B cell (primary cell): ENCODE measurements around the gene TSC22D4. TPM values are rescaled to one million over a fixed set of nuclear protein-coding genes. Genes with fewer than 3 reads are reported as not detected.

Source experiments
- ATAC-seq: fragments of 200-7000 bp; cut with Tn5 transposase; one replicate; pipeline ENCODE4 v1.10.0; 2021; ENCODE audit warnings: low read depth, mild to moderate bottlenecking, moderate number of reproducible peaks, moderate library complexity
- CTCF ChIA-PET: fragments of 350-600 bp; sonication (Branson Sonifier 250); formaldehyde crosslinking; loops from one replicate; lab custom pipeline; 2021; ENCODE audit warnings: antibody characterized with exemption, inconsistent platforms; lab: Charles Lee
- POLR2A ChIA-PET: fragments of 350-600 bp; sonication (Branson Sonifier 250); formaldehyde crosslinking; loops from one replicate; lab custom pipeline; 2021; ENCODE audit warnings: antibody characterized with exemption; lab: Charles Lee
- DNase-seq: peaks from one replicate; pipeline ENCODE4 v3.0.0; 2013
- H2AFZ ChIP-seq: 2 replicates; pipeline ENCODE4 v1.6.1; 2012; ENCODE audit warnings: mild to moderate bottlenecking, low read depth, low read length; ENCODE audit not compliant: insufficient read depth, poor library complexity, severe bottlenecking
- H3K27ac ChIP-seq, 2 donors: 1 replicate in 1 of 2; 2 replicates in 1 of 2; pipeline ENCODE4 v1.5.1; 2012 to 2013; ENCODE audit warnings: low read length in 2 of 2, mild to moderate bottlenecking in 2 of 2, moderate library complexity in 1 of 2
- H3K27me3 ChIP-seq, 4 experiments: fragments of 200-600 bp in 1 of 4; sonication (generic) in 1 of 4; replicated peaks in 1 of 4; 1 replicate in 2 of 4; 2 replicates in 2 of 4; pipeline versions ENCODE4 v1.6.1 to v1.7.0; 2013 to 2016; ENCODE audit warnings: low read length in 3 of 4, mild to moderate bottlenecking in 2 of 4, mixed read lengths in 1 of 4, moderate library complexity in 1 of 4; ENCODE audit not compliant: insufficient read depth in 4 of 4, control insufficient read depth in 3 of 4; ENCODE audit errors: control extremely low read depth in 1 of 4
- H3K36me3 ChIP-seq, 2 experiments: replicated peaks in 1 of 2; 1 replicate in 1 of 2; 2 replicates in 1 of 2; pipeline versions ENCODE4 v1.6.1 to v1.7.1; 2013; ENCODE audit warnings: low read length in 1 of 2; ENCODE audit not compliant: insufficient read depth in 2 of 2, control insufficient read depth in 1 of 2; ENCODE audit errors: control extremely low read depth in 1 of 2, extremely low read depth in 1 of 2
- H3K4me1 ChIP-seq, 2 donors: fragments of 200-600 bp in 1 of 2; sonication (generic) in 1 of 2; 1 replicate in 1 of 2; 2 replicates in 1 of 2; pipeline versions ENCODE4 v1.5.1 to v1.6.1; 2013 to 2017; ENCODE audit warnings: low read length in 2 of 2; ENCODE audit not compliant: control insufficient read depth in 2 of 2, insufficient read depth in 2 of 2
- H3K4me2 ChIP-seq: replicated peaks from 2 replicates; pipeline ENCODE3; 2012; ENCODE audit warnings: mild to moderate bottlenecking, low read depth, low read length; ENCODE audit not compliant: poor library complexity, severe bottlenecking
- H3K4me3 ChIP-seq, 5 experiments: fragments of 200-600 bp in 1 of 5; sonication (generic) in 1 of 5; 1 replicate in 3 of 5; 2 replicates in 2 of 5; pipeline versions ENCODE4 v1.5.1 to v1.7.0; 2011 to 2016; ENCODE audit warnings: low read length in 4 of 5, mild to moderate bottlenecking in 4 of 5, low read depth in 2 of 5, control low read depth in 1 of 5, moderate library complexity in 1 of 5; ENCODE audit not compliant: insufficient read depth in 1 of 5; ENCODE audit errors: control extremely low read depth in 1 of 5, extremely low read depth in 1 of 5
- H3K79me2 ChIP-seq: fragments of 200-600 bp; sonication (generic); one replicate; pipeline ENCODE4 v1.6.0; 2016; ENCODE audit warnings: low read length; ENCODE audit not compliant: control insufficient read depth, insufficient read depth
- H3K9ac ChIP-seq: fragments of 200-600 bp; sonication (generic); 2 replicates; pipeline ENCODE4 v1.6.1; 2017; ENCODE audit warnings: mild to moderate bottlenecking, low read length, moderate library complexity
- H3K9me3 ChIP-seq, 3 donors: one replicate each; pipeline versions ENCODE4 v1.6.1 to v1.7.1; 2013; ENCODE audit warnings: low read length in 2 of 3; ENCODE audit not compliant: control insufficient read depth in 2 of 3, insufficient read depth in 1 of 3; ENCODE audit errors: control extremely low read depth in 1 of 3
- H4K20me1 ChIP-seq: 2 replicates; pipeline ENCODE4 v1.6.0; 2012; ENCODE audit warnings: mild to moderate bottlenecking, low read length; ENCODE audit not compliant: insufficient read depth, control insufficient read depth, poor library complexity, severe bottlenecking
- H3K27ac Mint-ChIP-seq: one replicate; pipeline ENCODE4 v1.8.0; 2021; ENCODE audit warnings: mixed read lengths
- H3K27me3 Mint-ChIP-seq: one replicate; pipeline ENCODE4 v1.8.0; 2021; ENCODE audit warnings: mixed read lengths
- H3K4me1 Mint-ChIP-seq: one replicate; pipeline ENCODE4 v1.8.0; 2021; ENCODE audit warnings: mixed read lengths
- H3K4me3 Mint-ChIP-seq: one replicate; pipeline ENCODE4 v1.8.0; 2021; ENCODE audit warnings: mixed read lengths
- H3K9me3 Mint-ChIP-seq: one replicate; pipeline ENCODE4 v1.8.0; 2022; ENCODE audit warnings: mixed read lengths; ENCODE audit not compliant: insufficient read depth
- EZH2 ChIP-seq: IDR thresholded peaks from 2 replicates; pipeline ENCODE4 v1.6.1; 2012; ENCODE audit warnings: borderline replicate concordance, low read depth, mild to moderate bottlenecking, moderate library complexity, low read length; ENCODE audit not compliant: insufficient read depth, poor library complexity, severe bottlenecking
- WGBS: methylation state at CpG from one replicate; pipeline ENCODE4 v1.1.5; 2013; ENCODE audit warnings: missing lambda C conversion rate; ENCODE audit not compliant: insufficient coverage; 5-methylcytosine and 5-hydroxymethylcytosine counted together
- intact Hi-C: fragments of 100-400 bp; cut with micrococcal nuclease; formaldehyde crosslinking; loops from one replicate; pipeline ENCODE4 v1.10.0; 2022
- polyA plus RNA-seq: library from polyadenylated mRNA; depleted of rRNA; stranded (reverse); fragments of >200 nt; gene quantifications from 2 replicates; pipeline ENCODE4 v1.2.3, GENCODE V29; 2012
- total RNA-seq, 2 donors: library from RNA; stranded (reverse); fragments of 120-200 nt in 1 of 2; gene quantifications; 1 replicate in 1 of 2; 2 replicates in 1 of 2; pipeline versions ENCODE4 v1.2.3 to v1.2.4, GENCODE V29; 2013 to 2022
- TF ChIP-seq, protein P1 (sequence below): fragments of 200-600 bp; IDR thresholded peaks from one replicate; pipeline ENCODE4 v1.8.0; 2022; ENCODE audit warnings: antibody characterized with exemption, mild to moderate bottlenecking

Gene TSC22D4
- total and polyA plus RNA-seq, 2 donors (not counting 1 experiment from before 2014, with no cell fraction given) = 80.2 to 92.8 TPM

DNA sequence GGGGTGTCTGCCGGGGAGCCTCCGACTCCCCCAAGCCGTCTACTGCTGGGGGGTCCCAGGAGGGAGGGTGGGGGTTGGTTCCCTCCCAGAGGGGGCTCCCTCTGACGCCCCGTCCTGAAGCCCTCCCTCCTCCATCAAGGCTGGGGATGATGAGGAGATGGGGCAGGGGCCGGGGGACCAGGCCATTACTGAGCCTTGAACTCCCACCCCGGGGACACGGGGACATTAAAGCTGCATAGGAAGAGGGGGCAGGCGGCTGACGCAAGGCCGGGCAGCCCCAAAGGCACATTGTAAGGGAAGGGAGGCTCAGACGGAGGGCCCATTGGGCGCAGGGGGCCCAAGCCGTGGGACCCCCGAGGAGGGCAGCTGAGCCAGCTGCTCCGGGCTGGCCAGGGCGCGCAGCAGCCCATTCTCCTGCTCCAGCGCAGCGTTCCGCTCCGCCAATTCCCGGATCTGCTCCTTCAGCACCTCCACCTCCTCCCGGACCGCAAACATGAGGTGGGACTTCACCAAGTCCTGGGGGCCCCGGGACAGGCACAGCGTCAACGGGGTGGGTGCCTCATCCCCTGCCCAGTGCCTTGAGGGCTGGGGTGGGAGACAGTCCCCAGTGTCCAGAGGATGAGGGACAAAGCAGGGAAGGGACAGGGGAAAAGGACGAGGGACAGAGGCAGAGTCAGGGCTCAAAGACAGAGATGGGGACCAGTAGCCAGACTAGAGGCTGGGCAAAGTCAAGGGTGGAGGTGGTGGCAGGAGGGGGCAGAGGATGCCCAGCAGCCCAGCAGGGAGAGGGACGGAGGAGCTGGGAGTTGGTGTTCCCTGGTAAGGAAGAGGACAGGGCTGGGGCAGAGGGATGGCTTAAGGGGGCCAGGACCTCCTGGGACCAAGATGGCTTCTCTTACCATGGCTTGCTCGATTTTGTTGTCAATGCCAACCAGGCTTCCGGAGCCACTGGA is 12.1 kb downstream of the TSC22D4 start:
- ChIA-PET POLR2A (no interaction called here), CTCF (interaction anchor here (2.2 to 2.6 kb wide), 2 partner anchors 15 to 93 kb away, joined by 10 to 15 read pairs; no protein-coding TSS in a partner anchor)
- Mint-ChIP-seq H3K9me3 (no peaks in the 10 kb centered on the region), H3K4me3 (no peak overlapping the region), H3K27ac (no peak overlapping the region), H3K4me1 (peaks cover 9% of the 10 kb centered on the region), H3K27me3 (no peaks in the 10 kb centered on the region)
- peaks cover 42% of the 10 kb centered on the region for H4K20me1 ChIP-seq
- no peaks in the 10 kb centered on the region for H3K9me3 ChIP-seq
- H3K27me3 ChIP-seq = no peaks in the 10 kb centered on the region
- TF ChIP-seq, protein P1, sequence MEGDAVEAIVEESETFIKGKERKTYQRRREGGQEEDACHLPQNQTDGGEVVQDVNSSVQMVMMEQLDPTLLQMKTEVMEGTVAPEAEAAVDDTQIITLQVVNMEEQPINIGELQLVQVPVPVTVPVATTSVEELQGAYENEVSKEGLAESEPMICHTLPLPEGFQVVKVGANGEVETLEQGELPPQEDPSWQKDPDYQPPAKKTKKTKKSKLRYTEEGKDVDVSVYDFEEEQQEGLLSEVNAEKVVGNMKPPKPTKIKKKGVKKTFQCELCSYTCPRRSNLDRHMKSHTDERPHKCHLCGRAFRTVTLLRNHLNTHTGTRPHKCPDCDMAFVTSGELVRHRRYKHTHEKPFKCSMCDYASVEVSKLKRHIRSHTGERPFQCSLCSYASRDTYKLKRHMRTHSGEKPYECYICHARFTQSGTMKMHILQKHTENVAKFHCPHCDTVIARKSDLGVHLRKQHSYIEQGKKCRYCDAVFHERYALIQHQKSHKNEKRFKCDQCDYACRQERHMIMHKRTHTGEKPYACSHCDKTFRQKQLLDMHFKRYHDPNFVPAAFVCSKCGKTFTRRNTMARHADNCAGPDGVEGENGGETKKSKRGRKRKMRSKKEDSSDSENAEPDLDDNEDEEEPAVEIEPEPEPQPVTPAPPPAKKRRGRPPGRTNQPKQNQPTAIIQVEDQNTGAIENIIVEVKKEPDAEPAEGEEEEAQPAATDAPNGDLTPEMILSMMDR = no peak
- no peak for TF ChIP-seq EZH2
- peaks cover 3 to 4% of the 10 kb centered on the region in 2 donors for H3K4me1 ChIP-seq
- no peak overlapping the region for H3K4me3 ChIP-seq
- DNase-seq (no peak), ATAC-seq (no peak)
- H3K27ac ChIP-seq = no peak overlapping the region
- H3K9ac ChIP-seq = no peak overlapping the region
- H3K79me2 ChIP-seq = peaks cover 25% of the 10 kb centered on the region
- no peak overlapping the region for H2AFZ ChIP-seq
- WGBS = 95% methylated on average over 19 of the region's 32 CpGs
- H3K36me3 ChIP-seq = peaks cover 3 to 39% of the 10 kb centered on the region in 2 experiments
- intact Hi-C loops = no loop called here
- H3K4me2 ChIP-seq = no peak overlapping the region
